Left forelimb (tissue), 1 donor: ENCODE results near the gene CTIF.

Source experiments
- DNase-seq: peaks from one replicate; pipeline ENCODE4 v3.0.0-alpha.2; 2018; ENCODE audit warnings: low spot score

The CTIF gene

DNA sequence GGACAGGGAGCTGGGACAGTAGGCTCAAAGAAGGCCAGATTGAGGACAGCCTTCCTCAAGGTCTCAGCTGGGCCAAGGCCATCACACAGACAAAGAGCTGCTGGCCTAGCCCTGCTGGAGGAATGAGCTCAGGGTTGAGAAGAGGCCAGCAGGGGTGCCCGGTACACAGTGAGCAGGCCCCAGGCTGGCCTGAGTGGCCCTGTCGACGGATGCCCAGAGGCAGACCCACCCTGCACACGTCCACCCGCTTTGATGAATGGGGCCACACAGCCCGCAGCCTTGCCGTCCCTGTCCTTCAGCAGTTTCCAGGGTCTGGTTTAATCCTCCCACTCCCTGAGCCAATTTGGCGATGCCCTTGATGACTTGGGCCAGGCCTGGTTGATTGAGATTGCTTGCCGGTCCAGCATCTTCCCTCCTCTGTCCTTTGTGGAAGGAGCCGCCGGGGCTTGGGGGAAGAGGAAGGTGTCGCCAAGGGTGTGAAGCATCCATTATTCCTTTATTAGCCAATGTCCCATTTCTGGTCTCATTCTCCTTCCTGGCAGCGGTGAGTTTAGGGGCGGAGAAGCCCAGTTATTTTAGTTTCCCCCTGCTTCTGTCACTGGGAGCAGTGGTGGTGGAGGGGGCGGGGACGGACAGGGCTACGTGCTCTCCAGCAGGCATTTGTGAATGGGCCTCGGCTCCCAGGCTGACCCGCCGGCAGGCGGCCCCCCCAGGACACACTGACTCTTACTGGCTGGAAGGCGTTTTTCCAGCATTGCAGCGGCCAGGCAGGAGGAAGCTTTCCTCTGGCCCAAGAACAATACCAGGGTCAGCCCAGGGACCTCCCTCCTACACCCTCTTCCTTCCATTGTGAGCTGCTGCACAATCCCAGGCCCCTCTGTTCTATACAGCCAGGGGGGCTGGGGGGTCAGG, 141.8 kb downstream of the CTIF start:
- DNase-seq: no peak

DNA sequence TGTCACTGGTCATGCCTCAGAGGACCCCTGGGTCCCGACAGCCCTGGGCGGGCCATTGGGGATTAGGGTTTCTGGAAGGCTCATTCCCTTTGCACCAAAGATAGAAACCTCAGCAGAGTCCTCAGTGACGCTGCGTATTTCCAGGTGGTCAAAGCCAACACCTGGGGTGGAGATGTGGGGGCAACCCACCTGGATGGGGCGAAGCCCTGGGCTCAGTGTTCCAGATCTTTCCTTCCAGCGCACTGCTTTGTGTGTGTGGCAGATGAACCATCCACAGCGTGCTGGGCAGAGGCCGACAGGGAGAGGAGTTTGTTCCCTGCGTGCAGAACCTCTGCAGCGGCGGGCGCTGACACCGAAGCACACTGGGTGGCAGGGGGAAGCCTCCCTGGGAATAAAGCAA, 143.9 kb downstream of the CTIF start:
- DNase-seq: no peak

DNA sequence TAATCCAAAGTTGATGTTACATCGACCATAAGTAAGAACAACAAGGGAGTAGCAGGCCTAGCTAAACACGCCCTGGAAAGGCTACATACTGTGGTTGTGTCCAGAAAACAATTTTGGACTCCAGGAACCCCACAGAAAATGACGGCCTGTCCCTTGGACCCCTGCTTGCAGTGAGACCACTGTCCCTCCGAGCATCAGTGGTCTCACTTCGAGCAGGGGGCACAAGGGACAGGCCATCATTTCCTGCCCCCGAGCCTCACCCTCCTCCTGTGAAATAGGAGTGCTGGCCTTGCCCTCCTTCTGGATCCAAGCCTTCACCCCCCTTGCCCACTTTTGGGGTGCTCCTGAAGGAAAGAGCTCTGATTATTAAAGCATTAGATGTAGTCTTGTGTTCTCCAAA, 144.4 kb downstream of the CTIF start:
- DNase-seq: no peak

- DNase-seq: no peak
Observed at GRCh38 chr18:48683661-48684060, 144.8 kb downstream of the CTIF start.

- no peak for DNase-seq
Observed at GRCh38 chr18:48687346-48688042, 148.7 kb downstream of the CTIF start.

DNA sequence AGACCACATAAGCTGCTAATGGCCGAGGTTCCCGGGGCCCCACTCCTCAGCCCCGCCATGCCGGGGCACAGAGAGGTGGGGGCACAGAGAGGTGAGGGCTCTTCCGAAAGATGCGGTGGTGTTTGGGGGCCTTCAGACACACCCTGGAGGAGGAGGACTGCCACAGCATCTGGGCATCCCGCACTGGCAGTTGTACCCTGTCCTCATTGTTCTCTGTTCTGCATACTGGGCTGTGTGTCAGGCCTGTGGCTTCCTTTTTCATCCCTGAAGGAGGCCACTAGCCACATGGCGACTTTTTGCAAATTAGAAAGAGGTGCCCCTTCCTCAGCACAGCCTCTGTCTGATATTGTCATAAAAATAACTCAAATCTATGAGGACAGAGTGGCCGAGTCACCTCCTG, 150.1 kb downstream of the CTIF start:
- no peak for DNase-seq

GRCh38 chr18:48689548-48689947, 150.7 kb downstream of the CTIF start:
- DNase-seq: no peak

DNA sequence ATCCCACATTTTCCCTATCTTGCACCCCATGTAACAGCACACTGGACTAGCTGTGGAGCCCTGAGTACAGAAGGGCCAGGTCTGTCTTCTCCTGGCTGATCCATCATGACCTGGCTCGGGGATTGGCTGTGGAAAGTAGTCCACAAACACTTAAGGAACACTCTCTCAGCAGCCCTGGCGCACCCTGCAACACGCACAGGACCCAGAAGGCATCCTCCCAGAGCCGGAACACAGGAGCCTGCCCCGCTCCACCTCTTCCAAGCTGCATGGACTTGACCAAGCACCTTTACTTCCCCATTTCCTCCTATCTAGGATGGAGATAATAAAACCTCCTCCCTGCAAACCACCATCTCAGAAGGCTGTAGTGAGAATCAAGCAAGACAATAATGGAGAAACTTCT, 151.7 kb downstream of the CTIF start:
- no peak for DNase-seq

GRCh38 chr18:48693006-48693405, 154.2 kb downstream of the CTIF start:
- DNase-seq: no peak

GRCh38 chr18:48693625-48694262, 154.9 kb downstream of the CTIF start:
- DNase-seq: no peak

- DNase-seq: no peak
Observed at GRCh38 chr18:48694295-48694694, 155.5 kb downstream of the CTIF start.

GRCh38 chr18:48695671-48696070, 156.8 kb downstream of the CTIF start:
- no peak for DNase-seq

DNA sequence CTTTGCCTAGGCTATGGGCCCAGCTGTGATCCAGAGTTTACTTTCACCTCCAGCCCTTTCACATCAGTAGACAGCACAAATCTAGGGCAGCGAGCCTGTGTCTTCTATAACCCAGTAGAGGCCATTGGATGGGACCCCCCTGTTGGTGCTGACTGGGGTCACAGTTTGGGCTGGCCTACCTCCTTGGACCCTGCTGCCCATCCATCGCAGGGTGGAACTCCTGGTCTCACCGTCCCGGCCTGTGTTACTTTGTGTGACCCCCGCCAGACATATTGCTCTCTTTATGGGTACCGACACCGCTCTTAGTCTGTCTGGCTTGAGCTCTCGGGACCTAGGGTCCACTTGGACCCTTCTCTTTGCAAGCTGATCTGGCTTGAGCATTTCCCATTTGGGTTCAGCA, 157.4 kb downstream of the CTIF start:
- no peak for DNase-seq

- DNase-seq: no peak
Observed at GRCh38 chr18:48697441-48697840, 158.6 kb downstream of the CTIF start.

DNA sequence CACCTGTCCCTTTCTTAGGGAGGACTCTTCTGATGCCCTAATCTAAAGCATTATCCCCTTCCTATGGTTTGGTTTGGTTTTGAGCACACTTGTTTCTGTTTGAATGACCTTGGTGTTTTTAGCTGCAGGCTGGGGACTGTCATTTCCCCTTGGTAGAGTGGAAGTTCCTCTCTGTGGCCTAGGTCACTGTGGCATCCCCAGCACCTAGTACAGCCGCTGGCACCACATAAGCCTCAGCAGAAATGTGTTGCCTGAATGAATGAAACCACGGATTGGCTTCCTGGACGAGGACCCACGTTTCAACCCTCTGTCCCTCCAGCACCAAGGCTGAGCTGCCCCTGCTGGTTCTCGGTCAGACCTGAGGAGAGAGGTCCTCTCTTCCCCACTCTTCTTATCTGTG, 159.9 kb downstream of the CTIF start:
- DNase-seq: no peak

- no peak for DNase-seq
Observed at GRCh38 chr18:48699761-48700160, 160.9 kb downstream of the CTIF start.

DNA sequence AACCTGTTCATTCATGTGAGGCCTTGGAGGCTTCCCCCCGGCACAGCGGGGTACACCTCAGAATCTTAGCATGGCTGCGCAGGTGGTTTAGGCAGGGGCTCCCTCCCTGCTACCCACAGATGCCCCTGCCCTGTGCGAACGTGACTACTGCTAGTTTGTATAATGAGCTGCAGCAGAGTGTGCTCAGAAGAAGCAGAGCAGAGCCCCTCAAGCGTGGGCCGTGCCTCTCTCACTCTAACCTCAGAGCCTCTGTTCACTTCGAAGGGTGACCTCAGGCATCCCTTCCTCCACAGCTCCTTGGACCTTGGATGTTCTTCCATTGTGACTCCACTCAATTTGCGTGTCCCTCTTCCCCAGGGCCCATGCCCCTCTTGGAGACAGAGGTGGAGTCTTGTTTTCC, 161.6 kb downstream of the CTIF start:
- no peak for DNase-seq

DNA sequence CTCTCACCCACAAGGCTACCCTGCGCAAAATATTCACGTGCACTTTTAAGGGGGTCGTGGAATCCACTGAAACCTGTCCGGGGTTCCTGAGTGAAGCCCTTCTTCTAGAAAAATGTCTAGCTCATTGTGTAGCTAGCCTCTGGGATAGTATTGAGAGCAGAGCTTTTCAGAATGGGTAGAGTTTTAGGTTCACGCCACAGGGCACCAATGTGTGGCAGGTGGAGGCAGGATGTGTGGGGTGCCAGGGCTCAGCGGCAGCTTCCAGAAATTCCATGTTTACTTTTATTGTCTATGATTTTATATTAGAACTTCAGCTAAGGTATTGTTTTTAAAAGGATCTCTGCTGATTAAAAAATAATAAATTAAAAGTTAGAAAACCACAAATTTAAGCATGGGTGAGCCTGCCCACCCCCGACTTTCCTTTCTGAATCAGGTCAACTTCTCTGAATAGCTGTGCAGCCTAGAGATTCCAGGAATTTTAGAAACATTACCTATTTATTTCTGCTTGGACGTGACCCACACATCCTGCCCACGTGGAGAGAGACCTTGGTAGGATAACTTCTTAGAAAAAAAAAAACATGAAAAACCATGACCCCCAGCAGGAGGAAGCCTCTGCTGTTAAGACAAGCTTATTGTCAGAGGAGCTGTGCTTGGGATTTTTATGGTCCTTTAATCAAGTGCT, 163.7 kb downstream of the CTIF start:
- no peak for DNase-seq

GRCh38 chr18:48703028-48703386, 164.2 kb downstream of the CTIF start:
- no peak for DNase-seq

- no peak for DNase-seq
Observed at GRCh38 chr18:48703418-48703817, 164.6 kb downstream of the CTIF start.

- no peak for DNase-seq
Observed at GRCh38 chr18:48705043-48705442, 166.2 kb downstream of the CTIF start.

DNA sequence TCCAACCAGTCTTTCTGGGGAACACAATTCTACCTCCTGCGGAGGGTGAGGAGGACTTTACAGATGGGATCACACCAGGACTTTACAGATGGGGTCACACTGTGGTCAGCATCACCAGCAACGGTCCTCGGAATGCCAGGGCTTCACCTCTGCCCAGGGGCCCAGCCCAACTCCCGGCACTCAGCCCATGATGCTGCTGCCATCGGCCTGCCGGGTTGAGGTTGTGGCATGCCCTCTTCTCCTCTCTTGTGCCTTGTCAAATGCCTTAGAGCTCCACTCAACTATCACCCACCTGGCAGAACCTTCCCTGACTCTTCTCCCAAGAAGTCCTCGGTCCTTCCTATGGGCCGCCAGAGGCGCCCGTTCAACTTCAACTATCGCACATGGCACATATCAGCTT, 166.7 kb downstream of the CTIF start:
- no peak for DNase-seq

- no peak for DNase-seq
Observed at GRCh38 chr18:48706731-48707130, 167.9 kb downstream of the CTIF start.
